K562 (cell line): ENCODE measurements around the gene MTARC2. TPM values are rescaled to one million over a fixed set of nuclear protein-coding genes. Genes with fewer than 3 reads are reported as not detected.
"Not testable (repeated sequence)": the region's sequence is repeated elsewhere in the genome, so short reads cannot be mapped to it uniquely, and the experiment has no call there.

Experiments
- ATAC-seq: fragments of 200-7000 bp; cut with Tn5 transposase; 3 replicates; pipeline ENCODE4 v1.9.1; 2020; ENCODE audit warnings: moderate library complexity
- BruUV-seq: library from RNA; stranded (reverse); fragments of 400-500 nt; replicated peaks from 2 replicates; lab custom pipeline; 2021; lab: Mats Ljungman, UMichigan
- CTCF ChIA-PET: fragments of 300-600 bp; formaldehyde crosslinking; extraction: SDS; loops from one replicate; lab custom pipeline; 2021; ENCODE audit warnings: low intra/inter-chr PET ratio; lab: Yijun Ruan, JAX
- POLR2A ChIA-PET: fragments of 300-600, 350-650 bp; sonication (Branson Sonifier 250); formaldehyde crosslinking; extraction: SDS; loops from one replicate; lab custom pipeline; 2021; ENCODE audit warnings: antibody characterized with exemption, inconsistent platforms; lab: Yijun Ruan, JAX
- DNase-seq, 4 experiments: peaks; one replicate each; pipeline versions ENCODE4 v3.0.0 to v3.0.0-alpha.2; 2011 to 2018; ENCODE audit warnings: low spot score in 3 of 4, mixed read lengths in 3 of 4; ENCODE audit errors: extremely low read depth in 1 of 4
- FAIRE-seq: peaks from 2 replicates; lab custom pipeline; 2011; peaks lifted over from hg19 to GRCh38; lab: Jason Lieb, UNC
- H2AFZ ChIP-seq: 2 replicates; pipeline ENCODE4 v1.6.0; 2011; ENCODE audit warnings: low read depth, low read length, control low read depth, inconsistent platforms
- H3K27ac ChIP-seq: fragments of 200-600 bp; 3 replicates; pipeline ENCODE4 v1.8.0; 2011; ENCODE audit warnings: low read depth, mild to moderate bottlenecking, control low read depth, inconsistent platforms, low read length, moderate library complexity, mixed read lengths; ENCODE audit errors: extremely low read depth
- H3K27me3 ChIP-seq, 2 experiments: fragments of 300-600 bp in 1 of 2; 2 replicates in 1 of 2; 3 replicates in 1 of 2; pipeline versions ENCODE4 v1.6.0 to v1.8.0; 2011; ENCODE audit warnings: inconsistent platforms in 2 of 2, low read length in 2 of 2, mild to moderate bottlenecking in 1 of 2, mixed read lengths in 1 of 2, moderate library complexity in 1 of 2; ENCODE audit not compliant: control insufficient read depth in 2 of 2, insufficient read depth in 2 of 2
- H3K36me3 ChIP-seq: fragments of 300-600 bp; 3 replicates; pipeline ENCODE4 v1.8.0; 2011; ENCODE audit warnings: mild to moderate bottlenecking, low read length, inconsistent platforms; ENCODE audit not compliant: control insufficient read depth, insufficient read depth
- H3K4me1 ChIP-seq, 2 experiments: fragments of 200-600 bp in 1 of 2; replicated peaks in 1 of 2; 2 replicates in 1 of 2; 3 replicates in 1 of 2; pipeline versions ENCODE4 v1.5.1 to v1.8.0; 2011; ENCODE audit warnings: inconsistent platforms in 2 of 2, low read length in 2 of 2, mild to moderate bottlenecking in 1 of 2, mixed read lengths in 1 of 2, moderate library complexity in 1 of 2; ENCODE audit not compliant: control insufficient read depth in 2 of 2, insufficient read depth in 2 of 2
- H3K4me2 ChIP-seq: 2 replicates; pipeline ENCODE4 v1.6.1; 2011; ENCODE audit warnings: low read length, control low read depth, inconsistent platforms, mixed read lengths; ENCODE audit not compliant: insufficient read depth
- H3K4me3 ChIP-seq: fragments of 200-600 bp; sonication (generic), shearing (Covaris generic); 2 replicates; pipeline ENCODE4 v1.5.1; 2016; ENCODE audit warnings: control low read depth, inconsistent platforms
- H3K79me2 ChIP-seq: fragments of 200-600 bp; 3 replicates; pipeline ENCODE4 v1.8.0; 2011; ENCODE audit warnings: low read length, inconsistent platforms; ENCODE audit not compliant: control insufficient read depth, insufficient read depth
- H3K9ac ChIP-seq, 2 experiments: 2 replicates each; pipeline versions ENCODE4 v1.6.0 to v1.6.1; 2011; ENCODE audit warnings: low read depth in 2 of 2, low read length in 2 of 2, control low read depth in 1 of 2, inconsistent platforms in 1 of 2, mild to moderate bottlenecking in 1 of 2, mixed read lengths in 1 of 2; ENCODE audit not compliant: insufficient read depth in 1 of 2
- H3K9me1 ChIP-seq: one replicate; pipeline ENCODE4 v1.6.0; 2011; ENCODE audit warnings: inconsistent platforms, mild to moderate bottlenecking, low read length, moderate library complexity; ENCODE audit not compliant: control insufficient read depth, insufficient read depth
- H3K9me3 ChIP-seq: replicated peaks from 2 replicates; pipeline ENCODE4 v1.5.1; 2011; ENCODE audit warnings: low read depth, low read length, inconsistent platforms; ENCODE audit not compliant: control insufficient read depth, insufficient read depth
- H4K20me1 ChIP-seq: replicated peaks from 2 replicates; pipeline ENCODE4 v1.6.1; 2011; ENCODE audit warnings: low read length, inconsistent platforms, mixed read lengths; ENCODE audit not compliant: control insufficient read depth, insufficient read depth
- CBX5 ChIP-seq: IDR thresholded peaks from 2 replicates; pipeline ENCODE4 v1.6.1; 2014; ENCODE audit warnings: low read depth, borderline replicate concordance
- THRA ChIP-seq: fragments of 450-650 bp; IDR thresholded peaks from 2 replicates; pipeline ENCODE4 v1.6.1; 2017; ENCODE audit warnings: mild to moderate bottlenecking, moderate library complexity
- WGBS: fragments of 100-300 bp; shearing (Covaris generic); methylation state at CpG from one replicate; pipeline ENCODE4 v1.1.6; 2016; ENCODE audit warnings: low coverage, mixed read lengths; ENCODE audit not compliant: insufficient coverage; ENCODE audit errors: missing lambda C conversion rate; 5-methylcytosine and 5-hydroxymethylcytosine counted together
- in situ Hi-C: fragments of 300-500 bp; cut with MboI; formaldehyde crosslinking; loops from 4 replicates; pipeline ENCODE4 v1.15.0; 2018; ENCODE audit warnings: inconsistent platforms, mixed read lengths
- intact Hi-C: fragments of 100-400 bp; cut with micrococcal nuclease; formaldehyde crosslinking; loops from 2 replicates; pipeline ENCODE4 v1.14.2; 2022
- polyA plus RNA-seq, 8 experiments: library from polyadenylated mRNA; depleted of rRNA in 4 of 8; stranded (reverse) in 5 of 8; unstranded in 3 of 8; fragments of >200 nt; fragmentation: Nextera tagmentation in 2 of 8; fragmentation: Illumina TruSeq in 1 of 8; extraction: Ambion mirVana in 2 of 8; extraction: Trizol in 1 of 8; gene quantifications; 2 replicates each; pipeline versions ENCODE4 v1.2.1 to v1.2.3, GENCODE V29; 2011 to 2014; ENCODE audit warnings: inconsistent platforms in 1 of 8, missing spikeins in 1 of 8
- total RNA-seq, 7 experiments: library from RNA; depleted of rRNA in 6 of 7; stranded (reverse); fragments of >200 nt in 6 of 7; fragmentation: Illumina TruSeq in 2 of 7; extraction: Trizol in 2 of 7; gene quantifications; 2 replicates each; pipeline versions ENCODE4 v1.2.1 to v1.2.3, GENCODE V29; 2011 to 2021; ENCODE audit warnings: low replicate concordance in 1 of 7

The MTARC2 gene
- total and polyA plus RNA-seq, 9 of the 15 experiments (the other 6 are each of a cell fraction or from before 2014, with no cell fraction given) = 0.03 to 0.35 TPM; not detected in 7

GRCh38 chr1:220734571-220735326 lies 13.4 kb upstream of the MTARC2 start (continued):
- no peak for TF ChIP-seq THRA
- no peak for TF ChIP-seq CBX5

GRCh38 chr1:220736283-220736682 lies 11.8 kb upstream of the MTARC2 start:
- H3K27me3 ChIP-seq, ATAC-seq, H3K27ac ChIP-seq, H3K4me1 ChIP-seq, H3K4me3 ChIP-seq, DNase-seq, H3K9me1 ChIP-seq, H3K9ac ChIP-seq, H4K20me1 ChIP-seq, FAIRE-seq, CTCF ChIA-PET, intact Hi-C loops, H3K9me3 ChIP-seq, H3K79me2 ChIP-seq, POLR2A ChIA-PET, in situ Hi-C loops, H3K36me3 ChIP-seq, H2AFZ ChIP-seq, H3K4me2 ChIP-seq, BruUV-seq: not testable (repeated sequence)
- 6% methylated on average over 7 of the region's 7 CpGs for WGBS
